A673 (cell line): ENCODE data around the gene PILRB.
"Not testable (repeated sequence)": the region's sequence is repeated elsewhere in the genome, so short reads cannot be mapped to it uniquely, and the experiment has no call there.

Experiments
- CTCF ChIP-seq: fragments of 300-800, 200-600 bp; sonication (generic); conservative IDR thresholded peaks from 2 replicates; pipeline ENCODE4 v1.5.1; 2017; ENCODE audit warnings: low read depth, mild to moderate bottlenecking, antibody characterized with exemption, low read length, moderate library complexity, mixed read lengths
- EZH2 ChIP-seq: fragments of 200-600 bp; sonication (generic); IDR thresholded peaks from 2 replicates; pipeline ENCODE4 v1.6.1; 2017; ENCODE audit warnings: borderline replicate concordance, low read depth, mild to moderate bottlenecking, mixed read lengths, antibody characterized with exemption, low read length; ENCODE audit not compliant: poor library complexity, severe bottlenecking

GRCh38 chr7:100321648-100322047 lies 36.3 kb upstream of the PILRB start:
- TF ChIP-seq CTCF, EZH2: not testable (repeated sequence)
